ENCODE results near the gene CHI3L1. TPM values are rescaled to one million over a fixed set of nuclear protein-coding genes. Genes with fewer than 3 reads are reported as not detected.

The CHI3L1 gene
- total RNA-seq, 1 experiment from 2014 or later = 0.08 TPM

DNA sequence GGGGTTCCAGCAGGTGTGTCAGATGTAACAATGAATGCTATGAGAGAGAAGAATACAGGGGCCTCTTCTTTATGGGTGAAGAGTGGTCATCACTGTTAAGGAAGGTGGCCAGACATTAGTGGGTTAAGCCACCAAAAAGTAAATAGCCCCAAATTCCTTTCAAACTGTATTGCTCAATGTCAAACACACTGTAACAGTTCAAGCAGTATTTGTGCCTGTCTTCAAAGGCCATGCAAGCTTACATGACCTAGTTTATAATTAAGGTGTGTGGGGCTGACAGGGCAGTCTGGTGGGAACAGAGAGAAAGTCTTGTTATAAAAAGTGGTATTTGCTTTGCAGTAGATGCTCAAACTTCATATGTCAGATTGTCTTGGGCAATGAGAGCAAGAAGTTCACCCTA, 24.5 kb upstream of the CHI3L1 start:
- no peak for DNase-seq (ENCODE audit: low read depth, low spot score)
- in situ Hi-C loops (cut with HindIII; ENCODE audit: low pct_unique_long_range_greater_than_20kb, low sequenced_read_pairs) = no loop called here

DNA sequence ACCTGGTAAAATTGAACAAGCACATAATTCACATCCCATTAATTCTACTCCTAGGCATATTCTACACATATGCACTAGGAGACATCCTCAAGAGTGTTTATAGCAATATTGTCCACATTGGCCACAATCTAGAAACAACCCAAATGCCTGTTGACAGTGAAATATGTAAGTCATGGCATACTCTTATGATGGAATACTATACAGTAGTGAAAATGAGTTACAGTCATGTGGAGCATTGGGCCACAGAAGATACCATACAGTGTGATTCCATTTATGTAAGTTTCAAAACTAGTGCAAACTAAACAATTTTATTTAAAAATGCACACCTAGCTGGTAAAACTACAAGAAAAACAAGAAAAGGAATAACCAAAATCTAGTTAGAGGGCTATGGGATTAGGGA, 23.8 kb upstream of the CHI3L1 start:
- in situ Hi-C loops (cut with HindIII; ENCODE audit: low pct_unique_long_range_greater_than_20kb, low sequenced_read_pairs) = no loop called here
- no peak for DNase-seq (ENCODE audit: low read depth, low spot score)

DNA sequence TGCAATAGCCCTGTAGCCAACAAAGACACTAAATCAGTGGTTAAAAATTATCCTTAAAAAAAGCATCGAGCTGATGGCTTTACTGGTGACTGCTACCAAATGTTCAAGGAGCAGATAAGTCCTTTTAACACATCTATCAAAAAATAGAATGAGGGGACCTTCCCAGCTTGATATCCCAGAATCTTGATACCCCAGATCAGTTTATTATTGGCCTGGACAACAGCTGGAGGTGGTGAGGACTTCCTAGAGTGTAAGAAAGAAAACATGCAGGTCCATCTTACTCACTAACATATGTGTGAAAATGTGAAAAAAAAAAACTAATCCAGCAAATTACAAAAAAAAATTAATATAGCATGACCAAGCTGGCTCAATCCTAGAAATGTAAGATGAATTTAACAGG, 21.7 kb upstream of the CHI3L1 start:
- in situ Hi-C loops (cut with HindIII; ENCODE audit: low pct_unique_long_range_greater_than_20kb, low sequenced_read_pairs) = no loop called here

DNA sequence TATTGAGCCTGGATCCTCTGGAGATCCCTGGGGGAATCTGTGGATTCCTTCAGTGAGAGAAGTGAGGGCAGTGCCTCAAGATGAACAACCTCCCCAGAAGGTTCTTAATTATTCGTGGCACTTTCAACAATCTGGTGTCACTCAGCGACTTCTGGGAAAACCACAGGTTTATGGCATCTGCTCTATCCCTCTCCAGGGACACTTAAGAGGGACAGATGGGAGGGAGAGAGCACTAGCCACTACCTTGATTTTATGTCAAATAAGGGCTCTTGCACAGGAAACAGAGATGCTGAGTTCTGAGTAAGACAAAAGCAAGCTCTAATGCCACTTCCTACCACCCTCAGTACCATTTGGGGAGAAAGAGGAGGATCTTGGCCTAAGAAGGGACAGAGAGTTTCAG, 21.2 kb upstream of the CHI3L1 start:
- in situ Hi-C loops (cut with HindIII; ENCODE audit: low pct_unique_long_range_greater_than_20kb, low sequenced_read_pairs) = no loop called here
- no peak for DNase-seq (ENCODE audit: low read depth, low spot score)

More for the DNA sequence above, 21.7 kb upstream of the CHI3L1 start:
- DNase-seq (ENCODE audit: low read depth, low spot score) = no peak

DNA sequence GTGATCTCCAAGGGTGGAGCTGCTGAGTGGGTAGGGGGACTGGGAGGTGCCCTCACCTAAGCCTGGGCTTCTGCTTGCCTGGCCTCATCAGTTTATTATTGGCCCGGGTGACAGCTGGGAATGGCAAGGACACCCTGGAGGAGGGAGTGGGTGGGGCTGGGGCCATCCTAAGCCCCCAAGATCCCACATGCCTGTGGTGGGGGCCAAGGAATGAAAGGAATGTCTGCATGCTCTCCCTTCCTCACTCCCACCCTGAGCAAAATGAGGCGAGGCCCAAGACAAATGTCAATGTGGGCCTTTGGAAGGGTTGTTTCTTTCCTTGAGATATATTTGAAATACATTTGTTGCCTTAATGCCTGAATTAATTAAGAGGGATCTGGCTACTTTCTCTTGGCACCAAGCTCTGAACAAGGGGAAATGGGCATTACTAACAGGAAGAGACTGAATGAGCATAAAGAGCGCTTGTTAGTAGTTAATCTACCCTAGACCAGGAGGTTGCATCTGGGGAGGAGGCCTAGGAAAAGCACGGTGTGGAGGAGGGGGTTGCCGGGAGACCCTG, 19.7 kb upstream of the CHI3L1 start:
- DNase-seq (ENCODE audit: low read depth, low spot score) = no peak
- in situ Hi-C loops (cut with HindIII; ENCODE audit: low pct_unique_long_range_greater_than_20kb, low sequenced_read_pairs) = no loop called here

DNA sequence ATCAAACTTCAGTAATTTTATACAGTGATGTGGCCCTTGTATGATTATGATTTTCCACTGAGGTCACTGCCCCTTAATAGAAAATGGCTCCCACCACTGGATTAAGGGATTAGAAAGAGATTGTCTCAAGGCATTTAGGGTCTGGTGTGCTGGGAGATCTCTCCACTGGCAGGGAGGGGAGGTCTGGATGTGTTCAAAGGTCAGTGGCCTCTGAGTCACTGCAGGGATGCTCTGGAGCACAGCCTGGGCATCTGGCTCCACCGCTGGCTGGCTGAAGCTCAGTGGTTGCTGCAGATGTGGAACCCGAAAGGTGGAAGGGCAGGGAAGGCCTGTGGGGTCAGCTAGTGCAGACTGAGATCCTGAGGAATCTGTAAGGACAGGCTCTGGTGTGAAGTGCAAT, 18.3 kb upstream of the CHI3L1 start:
- in situ Hi-C loops (cut with HindIII; ENCODE audit: low pct_unique_long_range_greater_than_20kb, low sequenced_read_pairs) = no loop called here
- no peak for DNase-seq (ENCODE audit: low read depth, low spot score)

DNA sequence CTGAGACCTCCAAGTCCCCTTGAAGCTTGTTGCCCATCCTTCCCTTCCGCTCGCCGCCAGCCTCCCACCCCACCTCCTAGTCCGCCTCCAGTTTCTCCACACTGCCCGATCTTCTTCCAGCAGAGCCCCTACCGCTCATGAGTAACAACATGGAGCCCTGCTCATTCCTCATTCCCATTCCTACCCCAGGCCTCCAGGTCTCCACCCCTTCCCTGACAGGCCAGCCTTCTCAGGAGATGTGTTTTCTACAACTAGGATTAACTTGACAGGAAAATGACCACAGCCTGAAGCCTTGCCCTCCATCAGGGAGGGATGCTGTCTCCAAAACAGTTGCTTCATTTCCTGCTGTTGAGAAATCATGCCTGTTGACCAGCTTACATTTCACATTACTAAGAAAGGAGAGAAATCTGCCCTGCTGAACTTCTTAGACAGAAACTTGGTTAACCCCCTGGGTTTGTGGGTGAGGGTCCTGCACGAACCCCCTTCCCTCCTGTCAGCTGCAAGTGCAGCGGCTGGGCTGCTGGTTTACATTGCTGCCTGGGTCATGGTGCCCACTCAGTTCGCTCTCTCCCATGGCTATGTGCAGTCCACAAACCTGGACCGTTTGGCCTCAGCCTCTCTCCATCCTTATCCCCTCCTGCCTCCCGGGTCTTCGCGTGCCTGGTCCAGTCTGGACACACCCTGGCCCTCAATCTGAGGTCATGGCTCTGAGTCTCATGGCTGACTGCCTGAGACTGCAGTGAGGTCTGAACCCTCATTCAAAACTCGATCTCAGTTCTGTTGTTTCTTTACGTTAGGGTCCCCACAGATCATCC, 16.1 kb upstream of the CHI3L1 start:
- in situ Hi-C loops (cut with HindIII; ENCODE audit: low pct_unique_long_range_greater_than_20kb, low sequenced_read_pairs) = no loop called here
- DNase-seq (ENCODE audit: low read depth, low spot score) = no peak

DNA sequence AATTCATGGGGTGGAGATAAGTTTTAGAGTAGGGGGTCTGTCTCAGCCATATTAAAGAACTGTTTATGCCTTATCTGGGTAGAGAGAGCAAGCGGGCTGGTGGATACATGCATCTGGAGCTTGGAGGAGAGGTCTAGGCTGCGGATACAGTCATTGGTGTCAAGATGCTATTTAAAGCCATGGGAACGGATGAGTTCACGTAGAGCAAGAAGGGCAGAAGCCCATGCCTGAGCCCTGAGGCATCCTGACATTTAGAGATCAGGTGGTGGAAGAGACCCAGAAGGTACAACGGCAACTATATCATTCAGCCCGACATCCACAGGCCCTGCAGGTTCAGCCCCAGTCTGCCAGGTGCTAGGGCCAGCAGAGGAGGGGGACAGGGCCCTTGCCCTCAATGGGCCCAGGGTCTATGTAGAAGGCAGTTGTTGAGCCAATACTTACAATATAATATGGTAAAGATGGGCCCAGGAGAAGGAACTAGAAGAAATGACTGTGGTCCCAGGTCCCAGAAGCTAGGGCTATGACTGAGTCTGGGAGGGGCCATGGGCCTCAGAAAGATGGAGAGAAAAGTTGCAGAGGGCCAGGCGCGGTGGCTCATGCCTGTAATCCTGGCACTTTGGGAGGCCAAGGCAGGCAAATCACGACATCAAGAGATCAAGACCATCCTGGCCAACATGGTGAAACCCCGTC, 15.2 kb upstream of the CHI3L1 start:
- in situ Hi-C loops (cut with HindIII; ENCODE audit: low pct_unique_long_range_greater_than_20kb, low sequenced_read_pairs) = no loop called here

DNA sequence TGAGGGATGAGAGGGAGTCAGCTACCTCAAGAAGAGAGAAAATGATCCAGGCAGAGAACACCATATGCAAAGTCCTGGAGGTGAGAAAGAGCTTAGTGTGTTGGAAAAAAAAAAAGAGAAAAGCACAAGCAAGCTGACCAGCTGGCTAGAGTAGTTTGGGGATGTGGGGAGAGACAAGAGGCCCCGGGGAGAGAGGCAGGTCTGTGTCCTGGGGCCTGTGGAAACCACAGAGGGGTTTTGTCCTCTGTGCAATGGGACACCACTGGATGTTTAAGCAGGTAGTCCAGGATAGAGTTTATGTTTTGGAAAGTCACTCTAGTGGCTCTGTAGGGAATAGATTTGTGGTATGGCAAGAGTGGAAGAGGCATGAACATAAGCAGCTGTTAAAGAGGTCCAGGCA, 14.4 kb upstream of the CHI3L1 start:
- DNase-seq (ENCODE audit: low read depth, low spot score) = no peak
- in situ Hi-C loops (cut with HindIII; ENCODE audit: low pct_unique_long_range_greater_than_20kb, low sequenced_read_pairs) = no loop called here

More for the DNA sequence above, 15.2 kb upstream of the CHI3L1 start:
- DNase-seq (ENCODE audit: low read depth, low spot score) = no peak

DNA sequence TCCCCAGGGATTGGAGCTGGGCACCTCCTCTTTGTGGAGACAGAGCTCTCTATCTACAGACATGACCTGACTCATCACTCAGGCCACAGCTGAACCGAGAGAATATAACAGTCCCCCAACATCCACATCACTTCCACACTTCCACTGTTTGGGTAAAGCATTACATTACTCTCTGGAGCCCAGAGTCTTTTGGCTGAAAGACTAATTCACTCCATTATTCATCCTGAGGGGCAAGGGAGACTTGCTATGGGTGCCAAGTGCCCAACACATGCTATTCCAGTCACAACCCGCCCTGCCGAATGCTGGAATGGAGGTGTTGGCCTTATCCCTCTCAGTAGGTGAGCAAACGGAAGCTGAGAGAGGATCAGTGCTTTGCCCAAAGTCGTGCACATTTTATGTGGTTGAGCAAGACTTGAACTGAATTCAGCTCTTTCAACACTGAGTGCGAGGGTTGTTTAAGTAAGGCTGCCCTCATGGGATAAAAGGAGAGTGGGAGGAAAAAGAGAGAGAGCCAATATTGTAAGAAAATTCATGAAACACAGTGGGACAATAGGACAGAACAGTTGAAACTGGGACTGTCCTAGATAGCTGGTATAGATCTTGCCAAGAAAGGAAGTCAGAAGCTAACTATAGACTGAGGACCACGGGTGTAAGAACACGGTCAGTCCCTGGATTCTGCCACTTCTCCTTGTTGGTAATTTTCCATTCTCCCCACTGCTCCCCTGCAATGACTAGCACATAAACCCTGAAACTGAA, 13.5 kb upstream of the CHI3L1 start:
- in situ Hi-C loops (cut with HindIII; ENCODE audit: low pct_unique_long_range_greater_than_20kb, low sequenced_read_pairs) = no loop called here
- DNase-seq (ENCODE audit: low read depth, low spot score) = no peak

DNA sequence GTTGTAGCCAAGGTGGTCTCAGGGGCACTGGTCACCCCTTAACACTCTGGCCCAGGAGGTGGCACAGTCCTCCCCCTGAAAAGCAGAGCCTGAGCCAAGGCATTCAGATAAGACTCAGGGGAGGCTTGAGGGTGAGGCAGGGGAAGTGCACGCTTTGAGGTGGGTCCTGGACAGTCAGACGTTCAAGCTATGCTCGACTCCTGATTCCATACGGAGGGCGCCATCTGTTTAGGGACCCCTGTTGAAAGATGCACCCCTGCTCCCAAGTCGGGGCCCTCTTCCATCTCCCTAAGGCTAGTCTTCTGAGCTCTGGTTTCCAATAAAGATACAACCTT, 12.9 kb upstream of the CHI3L1 start:
- DNase-seq (ENCODE audit: low read depth, low spot score) = no peak
- in situ Hi-C loops (cut with HindIII; ENCODE audit: low pct_unique_long_range_greater_than_20kb, low sequenced_read_pairs) = no loop called here

DNA sequence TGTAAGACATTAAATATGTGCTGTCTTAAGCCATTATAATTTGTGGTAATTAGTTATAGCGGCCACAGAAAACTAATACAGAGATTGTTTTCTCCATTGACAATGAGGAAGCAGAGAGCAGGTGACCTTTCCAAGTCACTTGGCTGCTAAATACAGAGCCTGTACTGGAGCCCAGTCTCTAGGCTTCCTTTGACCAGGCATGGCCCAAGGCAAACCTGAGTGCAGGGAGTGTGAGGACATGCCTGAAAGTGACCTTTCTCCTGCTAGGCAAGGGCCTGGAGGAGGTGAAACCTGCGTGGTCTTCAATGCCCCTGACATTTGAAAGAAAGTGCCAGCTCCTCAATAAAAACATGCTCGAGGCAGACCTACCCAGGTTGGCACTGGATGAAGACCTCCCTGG, 12.5 kb upstream of the CHI3L1 start:
- in situ Hi-C loops (cut with HindIII; ENCODE audit: low pct_unique_long_range_greater_than_20kb, low sequenced_read_pairs) = no loop called here
- no peak for DNase-seq (ENCODE audit: low read depth, low spot score)

DNA sequence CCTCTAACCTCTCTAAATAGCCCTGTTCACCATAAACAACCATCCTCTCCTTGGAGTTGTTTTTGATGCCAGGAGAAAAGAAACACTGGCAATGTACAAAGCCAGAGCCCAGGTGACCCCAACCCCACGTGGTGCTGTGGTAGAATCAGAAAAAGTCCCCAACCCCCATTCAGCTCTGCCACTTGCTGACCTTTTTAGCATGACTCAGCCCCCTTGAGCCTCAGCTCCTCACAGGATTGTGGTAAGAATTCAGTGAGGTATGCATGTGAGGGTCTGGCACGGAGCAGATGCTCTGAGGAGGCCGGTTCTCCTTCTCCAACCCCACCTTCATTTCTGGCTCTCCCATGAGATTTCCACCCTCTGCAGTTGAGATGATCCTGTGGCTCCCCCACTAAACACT, 11.1 kb upstream of the CHI3L1 start:
- in situ Hi-C loops (cut with HindIII; ENCODE audit: low pct_unique_long_range_greater_than_20kb, low sequenced_read_pairs) = no loop called here

DNA sequence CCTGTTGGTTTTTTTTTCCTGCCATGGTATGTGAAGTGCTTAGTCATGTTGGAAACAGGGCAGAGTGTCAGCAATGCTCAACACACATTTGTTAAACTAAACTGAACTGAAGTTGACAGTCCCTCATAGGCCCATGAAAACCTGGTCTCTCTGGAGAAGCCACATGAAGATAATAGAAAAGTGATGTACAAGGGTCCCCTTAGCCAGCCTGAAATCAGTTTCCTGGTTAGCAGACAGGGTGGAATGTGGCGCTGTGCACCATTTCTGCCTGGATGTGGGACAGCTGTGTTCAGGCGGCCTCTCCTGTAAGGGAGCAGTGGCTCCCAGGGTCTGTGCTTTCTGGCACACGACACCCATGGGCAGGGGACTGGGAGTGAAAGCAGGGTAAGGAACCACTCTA, 9.9 kb upstream of the CHI3L1 start:
- in situ Hi-C loops (cut with HindIII; ENCODE audit: low pct_unique_long_range_greater_than_20kb, low sequenced_read_pairs) = no loop called here
- no peak for DNase-seq (ENCODE audit: low read depth, low spot score)

More for the DNA sequence above, 11.1 kb upstream of the CHI3L1 start:
- peak; percentile 40 for DNase-seq (ENCODE audit: low read depth, low spot score)

DNA sequence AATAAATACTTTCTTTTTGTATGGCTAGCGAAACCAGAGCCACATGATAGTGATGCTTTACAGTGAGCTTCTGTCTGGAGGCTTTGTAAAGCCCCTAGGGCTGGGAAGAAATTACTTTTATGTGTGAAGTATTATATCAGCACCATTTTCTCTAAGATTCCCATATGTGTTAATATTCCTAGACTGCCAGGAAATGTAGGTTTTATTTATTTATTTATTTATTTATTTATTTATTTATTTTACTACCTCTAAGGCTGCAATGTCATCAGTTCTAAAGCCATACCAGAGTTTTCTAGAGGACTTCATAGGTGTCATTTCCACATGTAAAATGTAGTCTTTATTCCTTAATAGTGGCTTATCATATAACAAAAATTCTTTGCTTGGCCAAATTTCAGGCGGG, 4.4 kb upstream of the CHI3L1 start:
- in situ Hi-C loops (cut with HindIII; ENCODE audit: low pct_unique_long_range_greater_than_20kb, low sequenced_read_pairs) = no loop called here
- DNase-seq (ENCODE audit: low read depth, low spot score) = no peak

DNA sequence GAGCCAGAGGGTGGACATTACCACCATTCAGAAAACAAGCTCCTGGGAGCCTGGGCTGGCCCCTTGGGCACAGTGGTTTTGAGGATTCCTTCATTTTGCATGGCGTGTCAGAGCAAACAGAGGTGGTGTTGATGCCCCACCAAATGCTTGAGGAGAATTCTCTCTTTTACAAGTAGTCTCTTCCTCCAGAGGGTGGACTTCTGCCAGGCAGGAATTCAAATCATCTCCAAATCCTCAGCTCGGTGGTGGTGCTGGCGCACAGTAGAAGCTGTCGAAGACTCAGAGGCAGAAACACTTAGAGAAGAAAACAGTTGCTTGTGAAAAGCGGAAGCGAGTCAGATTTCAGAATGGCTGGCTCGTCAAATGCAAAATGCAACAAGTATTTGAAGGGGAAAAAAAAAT, 3.4 kb upstream of the CHI3L1 start:
- DNase-seq (ENCODE audit: low read depth, low spot score) = peak; percentile 94
- in situ Hi-C loops (cut with HindIII; ENCODE audit: low pct_unique_long_range_greater_than_20kb, low sequenced_read_pairs) = no loop called here

DNA sequence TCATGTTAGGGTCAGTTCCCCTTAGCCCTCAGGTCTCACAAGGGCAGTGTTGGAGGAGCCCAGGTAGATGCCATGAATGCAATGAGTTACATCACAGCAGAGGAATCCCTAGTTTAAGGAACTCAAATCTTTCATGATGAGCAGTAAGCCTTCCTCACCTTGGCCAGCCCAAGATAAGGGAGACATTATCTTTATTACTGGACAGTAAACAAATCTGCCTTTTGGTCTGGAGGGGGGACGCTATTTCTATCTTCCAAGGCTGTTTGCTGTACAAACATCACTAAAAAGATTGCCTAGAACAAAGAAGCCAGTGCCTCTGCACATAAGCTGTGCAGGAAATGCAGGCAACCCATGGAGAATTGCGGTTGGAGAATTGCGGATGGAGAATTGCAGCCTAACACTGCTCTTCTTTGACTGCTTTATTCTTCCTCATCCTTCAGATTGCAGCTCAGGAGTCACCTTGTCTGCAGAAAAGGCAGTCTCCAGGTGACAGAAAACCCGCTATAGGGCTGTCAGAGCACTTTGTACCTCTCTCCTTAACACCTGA, 2.3 kb upstream of the CHI3L1 start:
- in situ Hi-C loops (cut with HindIII; ENCODE audit: low pct_unique_long_range_greater_than_20kb, low sequenced_read_pairs) = no loop called here
- DNase-seq (ENCODE audit: low read depth, low spot score) = no peak

DNA sequence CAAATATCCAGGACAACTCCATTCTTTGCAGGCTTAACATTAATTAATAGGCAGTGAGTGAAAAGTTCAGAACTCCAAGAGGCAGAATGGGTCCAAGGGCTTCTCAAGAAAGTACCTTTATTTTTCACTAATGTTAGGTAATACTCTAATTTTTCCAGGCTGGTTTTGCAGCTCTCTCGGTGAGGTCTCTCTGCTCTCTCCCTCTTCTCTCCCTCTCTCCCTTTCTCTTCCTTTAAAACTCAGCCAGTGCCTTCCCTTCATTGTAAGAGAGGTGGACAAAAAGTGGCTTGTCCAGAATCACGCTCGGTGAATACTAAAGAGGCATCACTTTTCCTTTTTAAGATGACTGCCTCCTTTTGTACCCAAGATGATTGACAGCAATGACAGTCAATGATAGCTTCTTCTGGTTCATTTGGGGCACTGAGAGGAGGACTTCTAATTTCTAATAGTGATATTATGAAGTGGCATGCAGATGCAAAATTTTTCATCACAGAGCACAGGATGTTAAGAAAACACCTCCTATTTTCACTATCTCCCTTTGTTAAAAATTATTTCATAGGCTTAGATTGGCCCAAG, 1.3 kb upstream of the CHI3L1 start:
- in situ Hi-C loops (cut with HindIII; ENCODE audit: low pct_unique_long_range_greater_than_20kb, low sequenced_read_pairs) = no loop called here
- no peak for DNase-seq (ENCODE audit: low read depth, low spot score)

Measured in SK-MEL-5 (cell line).